Stimulated activated CD8-positive, alpha-beta memory T cell treated with anti-CD3 and anti-CD28 coated beads, Interleukin-12 subunit alpha, Interleukin-12 subunit beta, amount 100 ng/mL, for 4 hours (primary cell): ENCODE measurements around the gene LUZP2.

Source experiments
- DNase-seq: peaks from one replicate; pipeline ENCODE4 v3.0.0-alpha.2; 2020; ENCODE audit warnings: low read depth

Gene LUZP2

DNA sequence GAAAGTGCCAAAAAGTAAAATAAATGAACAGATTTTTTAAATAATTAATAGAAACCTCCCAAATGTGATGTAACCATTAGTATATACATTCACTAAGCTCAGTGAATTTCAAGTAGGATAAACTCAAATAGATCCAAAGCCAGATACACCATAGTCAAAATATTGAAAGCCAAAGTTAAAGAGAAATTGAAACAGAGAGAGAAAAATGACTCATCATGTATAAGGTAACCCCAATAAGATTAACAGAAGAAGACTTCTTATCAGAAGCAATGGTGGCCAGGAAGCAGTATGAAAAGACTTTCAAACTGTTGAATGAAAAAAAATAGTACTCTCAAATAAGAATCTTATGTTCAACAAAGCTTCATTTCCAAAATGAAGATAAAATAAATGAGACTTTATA lies 70.5 kb downstream of the LUZP2 start:
- no peak for DNase-seq

DNA sequence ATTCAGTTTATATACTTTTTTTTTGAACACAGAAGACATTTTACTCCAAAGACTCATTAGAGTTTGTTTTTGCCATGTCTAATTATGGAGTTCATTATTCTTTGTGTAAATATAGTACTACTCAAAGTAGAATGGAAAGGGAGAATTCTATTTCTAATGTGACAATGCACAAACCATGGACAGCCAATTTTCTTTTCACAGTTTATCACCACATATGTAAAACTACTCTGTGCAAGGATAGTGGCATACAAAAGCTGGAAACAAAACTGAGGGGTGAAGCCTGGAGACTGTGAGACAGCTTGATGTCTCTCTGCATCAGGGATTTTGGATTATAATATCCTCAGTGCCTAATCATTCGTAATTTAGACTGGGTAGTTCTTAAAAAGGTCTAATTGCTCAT lies 75.5 kb downstream of the LUZP2 start:
- no peak for DNase-seq

DNA sequence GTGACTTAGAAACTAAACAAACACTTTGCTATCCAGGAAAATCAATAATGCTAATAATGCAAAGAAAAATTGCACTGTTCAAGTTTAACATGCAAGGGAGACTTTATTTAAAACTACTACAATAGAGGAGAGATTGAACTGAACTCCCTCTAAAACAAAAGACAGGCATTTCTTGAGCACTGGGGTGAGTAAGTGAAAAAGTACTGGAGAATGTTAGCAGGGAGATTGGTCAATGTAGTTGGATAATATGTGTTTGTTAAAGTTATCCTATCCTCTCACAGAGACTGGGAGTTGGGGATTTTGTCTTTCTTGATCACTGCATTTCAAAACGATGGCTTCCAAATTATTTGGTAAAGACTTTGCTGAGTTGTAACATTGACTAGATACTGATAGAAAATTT lies 77.6 kb downstream of the LUZP2 start:
- no peak for DNase-seq

DNA sequence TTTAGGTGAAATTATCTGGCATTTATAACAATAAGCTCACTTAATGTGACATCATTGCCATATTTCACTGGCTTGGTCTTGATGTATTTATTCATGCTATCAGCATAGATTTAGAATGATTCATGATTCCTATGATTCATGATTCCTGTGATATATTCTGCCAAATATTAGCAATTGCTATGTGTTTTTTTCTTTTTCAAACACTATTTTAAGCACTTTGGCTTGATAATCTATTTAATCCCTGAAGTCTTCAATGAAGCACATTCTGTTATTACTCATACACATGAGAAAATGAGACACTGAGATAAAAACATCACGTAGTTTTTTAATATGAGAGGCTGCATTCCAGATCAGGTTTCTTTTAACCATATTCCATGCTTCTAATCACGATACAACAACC lies 78.5 kb downstream of the LUZP2 start:
- DNase-seq = no peak

DNA sequence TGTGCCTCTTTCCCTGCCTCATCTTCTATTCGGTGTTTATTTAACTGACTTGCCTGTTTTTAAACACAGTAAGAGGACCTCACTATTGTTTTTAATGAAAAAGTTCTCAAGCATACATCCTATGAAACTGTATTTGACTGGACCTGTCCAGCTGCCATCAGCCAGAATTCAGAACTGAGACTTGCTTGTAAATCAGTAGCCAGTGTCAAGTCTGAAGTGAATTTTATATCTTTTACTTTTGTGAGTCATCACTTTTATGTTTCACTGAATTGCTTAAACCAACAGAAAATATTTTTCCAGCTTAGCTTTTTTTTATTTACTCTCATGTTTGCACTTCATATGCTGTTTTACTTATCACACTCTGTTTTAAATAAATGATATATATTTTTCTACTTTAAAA lies 88.3 kb downstream of the LUZP2 start:
- no peak for DNase-seq

DNA sequence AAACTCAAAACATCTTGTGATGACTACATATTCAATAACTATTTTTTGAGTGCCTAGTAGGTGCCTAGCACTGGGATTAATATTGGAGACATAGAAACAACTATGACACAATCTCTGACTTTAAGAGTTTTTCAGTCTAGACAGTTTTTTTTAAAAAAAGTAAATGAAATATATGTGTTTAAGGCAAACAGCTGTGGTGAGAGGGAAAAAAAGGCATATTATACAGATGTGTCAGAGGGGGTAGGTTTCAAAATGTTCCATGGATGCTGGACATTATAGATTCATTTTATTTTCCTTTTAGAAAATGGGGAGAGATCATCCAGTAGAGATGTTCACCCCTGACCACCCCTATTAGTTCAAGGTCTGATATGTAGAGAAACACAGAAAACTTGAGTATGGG lies 90.8 kb downstream of the LUZP2 start:
- DNase-seq = no peak

DNA sequence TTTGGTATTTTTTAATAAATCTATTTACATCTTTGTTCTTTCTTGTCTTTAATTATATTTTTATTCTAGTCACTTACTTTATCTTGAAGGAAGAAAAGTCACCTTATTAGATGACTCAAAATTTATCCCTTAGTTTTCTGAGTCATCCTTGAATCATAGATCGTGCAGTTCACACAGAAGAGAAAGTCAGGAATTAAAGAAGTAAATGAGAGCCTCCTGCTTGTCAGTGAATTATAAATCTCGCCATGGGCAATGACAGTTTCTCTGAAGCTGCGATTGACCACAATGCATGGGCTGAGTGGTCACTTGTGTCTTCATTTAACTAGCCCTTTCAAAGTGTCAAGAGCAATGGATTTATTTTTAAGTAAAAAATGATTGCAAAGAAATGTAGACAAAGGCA lies 91.2 kb downstream of the LUZP2 start:
- DNase-seq = no peak

DNA sequence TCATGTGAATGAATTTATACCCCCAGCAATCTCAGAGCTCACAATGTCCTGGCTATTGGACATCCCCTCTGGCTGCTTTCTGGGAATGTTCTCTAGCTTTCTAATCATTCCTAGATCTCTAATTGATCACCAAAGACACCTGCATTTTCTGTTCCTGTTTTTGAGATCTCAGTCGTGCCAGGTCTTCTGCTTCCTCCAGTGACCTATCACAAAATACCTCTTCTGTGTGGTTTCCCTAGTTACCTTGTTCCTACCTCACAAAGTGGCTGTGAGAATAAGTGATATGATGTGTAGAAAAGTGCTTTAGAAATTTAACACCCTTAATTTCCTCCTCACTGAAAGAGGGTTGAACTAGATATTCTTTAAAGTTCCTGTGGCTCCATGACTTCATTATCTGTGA lies 92.2 kb downstream of the LUZP2 start:
- no peak for DNase-seq

DNA sequence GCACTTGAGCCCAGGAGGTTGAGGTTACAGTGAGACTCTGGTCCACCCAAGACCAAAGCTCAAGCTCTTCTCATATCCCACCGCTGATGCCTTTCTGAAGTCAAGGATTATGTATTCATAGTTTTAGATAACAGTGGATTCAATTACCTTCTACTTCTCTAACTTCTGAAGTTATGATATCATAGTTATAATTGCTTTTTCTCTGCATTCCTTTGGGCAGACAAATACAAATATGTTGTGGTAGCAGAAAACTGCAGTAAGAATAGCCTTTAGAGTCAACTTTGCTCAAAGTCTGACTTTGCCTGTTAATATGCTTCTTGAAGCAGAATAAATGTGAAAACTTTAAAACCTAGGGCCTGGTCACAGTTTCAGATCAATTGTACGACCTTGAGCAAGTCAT lies 94.4 kb downstream of the LUZP2 start:
- no peak for DNase-seq

DNA sequence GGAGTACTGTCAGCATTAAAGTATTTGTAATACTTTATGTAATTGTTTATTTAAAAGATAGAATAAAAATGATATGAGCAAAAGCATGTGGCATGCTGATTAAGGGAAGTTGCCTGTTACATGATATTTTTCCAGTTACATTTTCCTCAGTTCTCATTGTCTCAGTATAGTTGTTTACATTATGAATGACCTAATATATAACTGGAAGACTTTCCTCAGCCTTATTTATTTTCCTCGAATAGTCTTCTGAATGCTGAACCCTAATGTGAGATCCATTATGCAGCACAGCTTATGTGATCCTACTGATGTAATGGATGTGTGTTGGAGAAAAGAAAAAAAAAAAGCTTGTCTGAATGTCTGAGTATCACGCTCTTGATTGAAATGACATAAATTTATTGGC lies 95.5 kb downstream of the LUZP2 start:
- no peak for DNase-seq

DNA sequence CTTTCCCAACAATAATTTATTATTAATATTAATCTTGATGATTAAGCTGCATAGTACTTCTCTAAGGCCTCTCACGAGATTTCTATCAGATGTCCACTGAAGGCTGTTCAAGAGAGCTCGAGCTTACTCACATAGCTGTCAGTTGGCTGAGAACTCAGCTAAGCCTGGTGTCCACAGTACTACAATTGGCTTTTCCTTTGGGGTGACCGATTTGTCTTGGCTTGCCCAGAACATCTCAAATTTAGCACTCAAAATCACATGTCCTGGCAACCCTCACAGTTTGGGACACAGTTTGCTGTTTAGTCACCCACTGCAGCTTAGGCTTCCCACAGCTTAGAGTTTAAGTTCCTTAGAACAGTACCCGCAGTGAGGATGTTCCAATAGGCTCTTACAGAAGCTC lies 96.5 kb downstream of the LUZP2 start:
- no peak for DNase-seq

DNA sequence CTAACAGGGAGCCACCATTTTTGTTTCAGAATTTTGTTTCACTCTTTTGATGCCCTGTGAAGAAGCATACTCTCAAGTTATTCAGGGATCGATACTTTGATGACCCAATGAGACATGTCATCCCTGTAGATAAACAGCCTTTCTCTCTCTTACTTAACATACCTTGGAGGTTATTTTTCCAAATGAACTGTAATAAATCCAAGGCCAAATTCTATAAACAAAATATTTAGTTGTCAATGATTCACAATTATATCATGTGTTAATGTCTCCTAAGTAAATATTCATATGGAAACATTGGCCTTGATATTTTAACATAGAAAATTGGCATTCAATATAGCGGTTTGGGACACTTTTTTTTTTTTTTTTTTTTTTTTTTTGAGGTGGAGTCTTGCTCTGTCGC lies 97.5 kb downstream of the LUZP2 start:
- DNase-seq = no peak

DNA sequence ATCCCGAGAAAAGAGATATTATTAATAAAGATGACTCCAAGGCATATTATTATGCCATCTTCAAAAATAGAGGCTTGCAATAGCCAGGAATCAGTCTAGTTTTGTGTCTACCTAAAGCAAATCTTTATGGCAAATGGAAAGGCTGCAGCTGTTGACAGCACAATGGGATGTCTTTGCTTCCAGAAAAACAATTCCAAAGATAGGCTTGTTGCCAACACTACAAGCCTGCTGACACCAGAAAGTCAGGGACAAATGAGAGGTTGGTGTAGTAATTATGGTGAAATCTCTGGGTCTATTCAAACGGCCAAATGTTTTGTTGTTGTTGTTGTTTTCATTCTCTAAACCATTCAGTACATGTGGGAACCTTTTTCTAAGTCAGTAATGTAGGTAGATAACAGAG lies 101.8 kb downstream of the LUZP2 start:
- no peak for DNase-seq

DNA sequence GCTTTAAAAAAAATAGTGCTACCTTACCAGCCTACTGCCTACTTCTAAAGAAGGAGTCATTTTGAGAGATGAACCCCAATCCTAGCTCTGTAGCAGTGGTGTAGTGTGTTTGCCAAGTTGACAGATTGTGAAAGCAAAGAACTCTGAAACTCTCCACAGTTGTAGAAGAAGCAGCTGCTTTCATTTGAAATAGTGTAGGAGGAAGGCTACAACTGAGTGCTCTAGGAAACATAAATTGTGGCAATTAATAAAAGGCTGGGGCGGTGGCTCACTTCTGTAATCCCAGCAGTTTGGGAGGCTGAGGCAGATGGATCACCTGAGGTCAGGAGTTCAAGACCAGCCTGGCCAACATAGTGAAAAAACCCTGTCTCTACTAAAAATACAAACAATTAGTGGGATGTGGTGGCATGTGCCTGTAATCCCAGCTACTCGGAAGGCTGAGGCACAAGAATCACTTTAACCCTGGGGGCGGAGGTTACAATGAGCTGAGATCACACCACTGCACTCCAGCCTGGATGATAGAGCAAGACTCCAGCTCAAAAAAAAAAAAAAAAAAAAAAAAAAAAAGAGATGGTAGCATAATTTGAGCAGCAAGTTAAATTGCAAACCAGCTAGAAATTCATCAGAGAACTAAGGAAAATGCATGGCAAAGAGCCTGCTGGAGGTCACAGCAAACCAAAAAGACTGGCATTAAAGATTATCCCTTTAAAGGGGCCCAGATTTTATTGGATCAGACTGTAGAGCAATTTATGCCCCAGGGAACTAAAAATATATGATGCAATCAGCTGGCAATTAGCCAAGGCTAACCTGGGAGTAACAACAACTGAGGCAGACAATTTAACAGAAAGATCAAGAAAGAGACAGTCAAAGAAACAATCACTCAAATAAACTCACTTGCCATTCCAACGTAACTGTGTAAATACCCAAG lies 112.6 kb downstream of the LUZP2 start:
- DNase-seq = no peak

DNA sequence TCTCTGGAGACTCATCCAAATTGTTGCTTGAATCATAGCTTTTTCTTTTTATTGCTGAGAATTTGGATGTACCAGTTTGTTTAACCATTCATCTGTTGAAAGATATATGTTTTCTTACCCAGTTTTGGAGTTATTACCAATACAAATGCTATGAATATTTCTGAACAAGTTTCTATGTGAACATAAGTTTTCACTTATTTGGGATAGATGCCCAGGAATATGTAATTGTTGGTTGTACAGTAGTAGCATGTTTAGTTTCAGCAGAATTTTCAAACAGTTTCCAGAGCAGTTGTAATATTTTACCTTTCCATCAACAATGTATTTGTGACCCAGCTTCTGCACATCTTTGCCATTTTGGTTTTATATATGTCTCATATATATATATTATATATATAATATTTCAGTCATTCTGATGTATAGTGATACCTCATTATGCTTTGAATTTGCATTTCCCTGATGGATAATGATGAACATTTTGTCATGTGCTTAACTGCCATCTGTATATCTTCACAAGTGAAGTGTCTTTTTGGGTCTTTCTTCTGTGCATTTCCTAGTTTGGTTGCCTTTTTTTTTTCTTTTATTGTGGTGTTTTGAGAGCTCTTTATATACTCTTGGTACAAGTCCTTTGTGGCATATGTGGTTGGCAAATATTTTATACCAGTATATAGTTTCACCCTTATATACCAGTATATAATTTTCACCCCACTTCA lies 118.8 kb downstream of the LUZP2 start:
- no peak for DNase-seq

DNA sequence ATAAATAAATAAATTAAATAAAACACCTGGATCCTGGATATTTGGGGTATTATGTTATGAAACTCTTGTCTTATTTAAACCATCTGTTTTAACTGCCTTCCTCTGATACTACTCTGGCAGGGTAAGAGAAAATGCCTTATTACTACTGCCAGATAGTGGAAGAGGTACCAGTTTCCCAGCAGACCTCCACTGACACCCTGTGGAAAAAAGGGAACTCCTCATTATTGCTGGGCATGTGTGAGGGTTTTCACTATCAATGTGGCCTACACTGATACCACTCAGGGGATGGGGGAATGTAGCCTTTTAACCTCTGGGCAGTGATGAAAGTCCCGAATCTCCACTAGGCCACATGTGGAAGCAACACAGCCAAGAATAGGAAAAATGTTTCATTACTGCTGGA lies 121.0 kb downstream of the LUZP2 start:
- DNase-seq = no peak

DNA sequence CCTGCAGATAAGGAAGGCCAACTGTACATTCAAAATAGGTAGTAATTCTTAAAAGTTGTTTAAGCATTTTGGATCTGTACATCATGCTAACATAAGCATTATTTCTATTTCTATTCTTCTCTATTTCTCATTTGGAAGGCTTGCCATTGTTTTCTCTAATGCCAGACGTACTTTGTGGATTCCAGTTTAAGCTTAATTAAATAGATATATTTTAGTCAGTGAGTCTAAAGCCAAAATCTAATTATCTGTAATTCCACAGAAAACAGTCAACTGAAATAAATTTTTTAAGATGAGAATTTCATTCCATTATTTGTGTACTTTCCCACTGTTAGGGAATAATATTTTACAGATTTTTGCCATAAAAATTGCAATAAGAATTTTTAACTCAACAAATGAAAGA lies 123.0 kb downstream of the LUZP2 start:
- DNase-seq = no peak

DNA sequence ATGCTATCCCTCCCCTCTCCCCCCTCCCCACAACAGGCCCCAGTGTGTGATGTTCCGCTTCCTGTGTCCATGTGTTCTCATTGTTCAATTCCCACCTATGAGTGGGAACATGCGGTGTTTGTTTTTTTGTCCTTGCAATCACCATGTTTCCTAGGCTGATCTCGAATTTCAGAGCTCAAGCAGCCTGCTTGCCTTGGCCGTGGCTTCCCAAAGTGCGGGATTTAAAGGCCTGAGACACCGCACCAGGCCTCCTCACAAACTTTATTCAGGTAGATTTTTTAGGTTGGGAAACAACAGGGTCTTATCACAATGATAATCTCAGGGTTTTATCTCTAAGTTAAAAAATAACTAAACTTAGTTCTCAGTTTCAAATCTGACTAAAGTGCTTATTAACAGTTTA lies 125.4 kb downstream of the LUZP2 start:
- no peak for DNase-seq

DNA sequence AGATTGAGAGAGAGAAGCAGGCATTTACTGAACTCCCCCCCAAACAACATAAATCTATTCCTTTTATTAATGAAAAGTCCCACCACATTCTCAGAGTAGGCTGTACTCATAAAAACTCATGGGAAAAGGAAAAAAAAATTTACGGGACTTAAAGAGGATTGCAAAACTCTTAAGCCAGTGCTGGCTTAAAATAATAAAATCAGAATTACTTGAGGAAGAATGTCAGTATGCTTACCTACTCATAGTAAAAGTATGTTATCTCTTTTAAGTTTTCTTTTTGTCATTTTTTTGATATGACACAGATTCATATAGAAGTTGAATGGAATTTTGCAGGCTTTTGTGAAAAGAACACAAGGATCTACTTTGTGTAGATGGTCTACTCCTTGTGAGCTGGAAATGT lies 126.3 kb downstream of the LUZP2 start:
- DNase-seq = no peak

DNA sequence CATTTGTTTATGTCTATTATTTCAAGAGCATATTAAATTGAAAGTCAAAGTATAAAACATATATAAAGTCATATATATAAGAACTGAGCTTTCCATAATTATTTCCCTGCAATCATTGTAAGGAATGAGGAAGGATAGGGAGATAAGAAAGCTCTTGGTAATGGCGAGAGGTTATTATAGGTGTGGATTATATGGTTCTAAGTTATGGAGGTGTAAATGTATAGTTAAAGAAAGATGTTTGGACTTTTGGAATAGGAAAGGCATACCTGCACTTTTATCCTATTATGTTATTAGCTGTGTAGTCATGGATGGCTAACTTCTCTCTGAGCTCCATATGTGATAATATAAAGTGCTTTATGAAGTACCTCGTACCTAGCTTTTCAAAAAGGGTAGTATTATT lies 127.6 kb downstream of the LUZP2 start:
- DNase-seq = no peak

DNA sequence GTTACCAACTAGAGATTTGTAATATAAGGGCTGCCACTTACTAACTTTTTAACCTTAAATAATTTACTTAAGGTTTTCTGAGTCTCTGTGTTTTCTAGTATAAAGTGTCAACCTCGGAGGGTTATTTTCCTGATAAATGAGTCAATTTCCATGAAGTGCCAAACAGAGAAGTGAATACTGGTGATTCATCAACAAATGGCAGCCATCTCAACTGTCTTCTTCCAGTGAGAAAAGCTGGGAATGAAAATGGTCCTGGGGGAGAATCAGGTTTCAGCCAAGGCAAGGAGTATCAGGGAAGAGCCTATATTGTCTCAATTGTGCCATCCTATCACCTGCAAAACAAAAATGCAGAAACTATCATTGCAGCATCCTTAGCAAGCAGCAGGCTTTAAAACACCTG lies 129.1 kb downstream of the LUZP2 start:
- no peak for DNase-seq

DNA sequence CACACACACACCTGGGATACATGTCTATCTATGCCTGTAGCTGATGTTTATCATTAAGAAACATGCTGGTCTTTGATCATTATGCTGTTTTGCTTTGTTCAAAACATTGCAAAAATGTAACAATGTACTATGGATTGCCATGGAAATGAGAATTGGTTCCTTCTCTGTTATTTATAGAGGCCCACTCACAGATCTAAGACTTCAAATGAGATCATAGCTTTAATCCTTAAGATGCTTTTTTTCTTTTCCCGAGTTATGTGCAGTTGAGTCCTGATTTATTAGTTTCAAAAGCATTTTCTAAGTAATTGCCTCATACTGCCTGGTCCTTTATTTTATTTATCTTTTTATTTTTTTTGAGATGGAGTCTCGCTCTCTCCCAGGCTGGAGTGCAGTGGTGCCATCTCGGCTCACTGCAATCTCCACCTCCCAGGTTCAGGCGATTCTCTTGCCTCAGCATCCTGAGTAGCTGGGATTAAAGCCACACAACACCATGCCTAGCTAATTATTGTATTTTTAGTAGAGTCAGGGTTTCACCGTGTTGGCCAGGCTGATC lies 131.4 kb downstream of the LUZP2 start:
- no peak for DNase-seq

DNA sequence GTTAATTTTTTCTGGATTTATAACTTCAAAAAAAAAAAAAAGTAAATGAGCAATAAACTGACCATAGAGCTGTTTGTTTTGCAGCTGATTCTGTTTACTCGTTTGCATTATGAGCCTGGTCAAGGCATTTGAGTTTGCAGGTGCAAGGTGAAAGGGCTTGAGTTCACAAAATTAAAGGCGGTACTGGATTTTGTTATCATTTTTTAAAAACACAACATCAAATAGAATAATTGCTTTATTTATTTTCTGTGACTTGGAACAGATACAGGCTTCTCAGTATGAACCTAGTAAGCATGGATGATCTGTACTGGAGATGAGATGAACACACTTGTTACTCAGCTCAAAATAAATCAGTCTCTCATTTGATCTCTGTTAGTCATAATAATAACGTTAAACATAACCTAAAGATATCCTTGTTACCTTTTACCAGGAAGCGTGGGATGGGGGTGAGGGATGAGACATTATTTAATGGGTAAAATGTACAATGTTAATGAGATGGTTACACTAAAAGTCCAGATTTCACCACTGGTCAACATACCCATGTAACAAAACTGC lies 137.8 kb downstream of the LUZP2 start:
- DNase-seq = no peak
